GM12878 (cell line): ENCODE results near the gene KLK13. TPM values are rescaled to one million over a fixed set of nuclear protein-coding genes. Genes with fewer than 3 reads are reported as not detected.

Source experiments
- ATAC-seq: fragments of 200-7000 bp; cut with Tn5 transposase; 3 replicates; pipeline ENCODE4 v1.9.1; 2020; ENCODE audit warnings: mild to moderate bottlenecking, moderate library complexity
- BruUV-seq: library from RNA; stranded (reverse); fragments of 400-500 nt; replicated peaks from 2 replicates; lab custom pipeline; 2021; lab: Mats Ljungman, UMichigan
- CTCF ChIA-PET: fragments of 300-600 bp; sonication (Branson Sonifier 250); formaldehyde crosslinking; extraction: SDS; loops from one replicate; lab custom pipeline; 2021; ENCODE audit warnings: inconsistent platforms; lab: Yijun Ruan, JAX
- POLR2A ChIA-PET: fragments of 350-600 bp; formaldehyde crosslinking; extraction: SDS; loops from one replicate; lab custom pipeline; 2021; ENCODE audit warnings: inconsistent platforms; lab: Charles Lee
- RAD21 ChIA-PET: fragments of 300-600 bp; sonication (Branson Sonifier 250); formaldehyde crosslinking; loops from one replicate; lab custom pipeline; 2023; ENCODE audit warnings: antibody characterized with exemption; ENCODE audit not compliant: unreplicated experiment; lab: Charles Lee
- SMC1A ChIA-PET: fragments of 300-600 bp; sonication (Branson Sonifier 250); formaldehyde crosslinking; loops from one replicate; lab custom pipeline; 2023; ENCODE audit not compliant: unreplicated experiment, uncharacterized antibody; lab: Charles Lee
- DNase-seq: peaks from one replicate; pipeline ENCODE4 v3.0.0-alpha.2; 2011; ENCODE audit warnings: low read depth, low spot score
- FAIRE-seq: peaks from 3 replicates; lab custom pipeline; 2011; peaks lifted over from hg19 to GRCh38; lab: Jason Lieb, UNC
- H2AFZ ChIP-seq: 2 replicates; pipeline ENCODE4 v1.6.0; 2011; ENCODE audit warnings: low read depth, low read length, control low read depth; ENCODE audit not compliant: control insufficient read depth
- H3K27ac ChIP-seq: 2 replicates; pipeline ENCODE4 v1.5.1; 2011; ENCODE audit warnings: control low read depth; ENCODE audit not compliant: control insufficient read depth, insufficient read depth
- H3K27me3 ChIP-seq, 2 experiments: replicated peaks in 1 of 2; 2 replicates each; pipeline versions ENCODE4 v1.6.0 to v1.6.1; 2011; ENCODE audit warnings: low read length in 1 of 2; ENCODE audit not compliant: control insufficient read depth in 2 of 2, insufficient read depth in 2 of 2
- H3K36me3 ChIP-seq, 2 experiments: 2 replicates each; pipeline ENCODE4 v1.5.1; 2011; ENCODE audit warnings: low read length in 1 of 2; ENCODE audit not compliant: control insufficient read depth in 2 of 2, insufficient read depth in 2 of 2
- H3K4me1 ChIP-seq: 2 replicates; pipeline ENCODE4 v1.6.1; 2011; ENCODE audit warnings: mild to moderate bottlenecking, low read length, moderate library complexity, mixed read lengths; ENCODE audit not compliant: control insufficient read depth, insufficient read depth
- H3K4me2 ChIP-seq: 2 replicates; pipeline ENCODE4 v1.6.0; 2011; ENCODE audit warnings: control low read depth; ENCODE audit not compliant: control insufficient read depth, insufficient read depth
- H3K4me3 ChIP-seq: fragments of 200-600 bp; sonication (generic); 2 replicates; pipeline ENCODE4 v1.5.1; 2016
- H3K79me2 ChIP-seq: 2 replicates; pipeline ENCODE4 v1.6.0; 2011; ENCODE audit warnings: low read length; ENCODE audit not compliant: control insufficient read depth, insufficient read depth
- H3K9ac ChIP-seq: 2 replicates; pipeline ENCODE4 v1.8.0; 2011; ENCODE audit warnings: low read length, control low read depth, mixed read lengths; ENCODE audit not compliant: control insufficient read depth, insufficient read depth
- H3K9me3 ChIP-seq: replicated peaks from 3 replicates; pipeline ENCODE4 v1.5.1; 2011; ENCODE audit warnings: mild to moderate bottlenecking, low read length; ENCODE audit not compliant: control insufficient read depth, insufficient read depth
- H4K20me1 ChIP-seq: 2 replicates; pipeline ENCODE4 v1.6.0; 2011; ENCODE audit not compliant: control insufficient read depth, insufficient read depth
- BCLAF1 ChIP-seq: fragments of 450-650 bp; IDR thresholded peaks from 2 replicates; pipeline ENCODE4 v1.6.1; 2017; ENCODE audit warnings: antibody characterized with exemption, mild to moderate bottlenecking, moderate library complexity
- ELK1 ChIP-seq: IDR thresholded peaks from 2 replicates; pipeline ENCODE4 v1.6.1; 2012; ENCODE audit warnings: low read depth, low read length, improper control_type of control experiment
- GABPA ChIP-seq: IDR thresholded peaks from 2 replicates; pipeline ENCODE4 v1.6.1; 2014; ENCODE audit warnings: antibody characterized with exemption, low read depth, mild to moderate bottlenecking, inconsistent platforms
- NFYA ChIP-seq: IDR thresholded peaks from 2 replicates; pipeline ENCODE4 v1.6.1; 2011; ENCODE audit warnings: low read depth, mild to moderate bottlenecking, low read length, improper control_type of control experiment, borderline replicate concordance
- PKNOX1 ChIP-seq: fragments of 450-650 bp; IDR thresholded peaks from 2 replicates; pipeline ENCODE4 v1.6.1; 2016; ENCODE audit warnings: mild to moderate bottlenecking
- POLR2AphosphoS2 ChIP-seq: IDR thresholded peaks from 2 replicates; pipeline ENCODE4 v1.6.1; 2011; ENCODE audit warnings: low read depth, mild to moderate bottlenecking, low read length, improper control_type of control experiment, moderate library complexity
- RAD21 ChIP-seq: IDR thresholded peaks from 2 replicates; pipeline ENCODE4 v1.6.1; 2011; ENCODE audit warnings: mild to moderate bottlenecking, low read depth, low read length, moderate library complexity; ENCODE audit not compliant: insufficient read depth
- TCF12 ChIP-seq: IDR thresholded peaks from 2 replicates; pipeline ENCODE4 v1.6.1; 2011; ENCODE audit warnings: low read depth, mild to moderate bottlenecking, low read length
- ZBED1 ChIP-seq: IDR thresholded peaks from 2 replicates; pipeline ENCODE4 v1.6.1; 2016; ENCODE audit warnings: borderline replicate concordance
- WGBS: methylation state at CpG from one replicate; pipeline ENCODE4 v1.1.6; 2016; ENCODE audit warnings: low lambda C conversion rate; ENCODE audit not compliant: insufficient replicate concordance, insufficient coverage; ENCODE audit errors: missing lambda C conversion rate; 5-methylcytosine and 5-hydroxymethylcytosine counted together
- in situ Hi-C: fragments of 300-500 bp; cut with MboI; formaldehyde crosslinking; loops from 9 replicates; pipeline ENCODE4 v1.14.3; 2018; ENCODE audit warnings: mixed read lengths
- intact Hi-C: fragments of 100-400 bp; cut with micrococcal nuclease; formaldehyde crosslinking; loops from one replicate; pipeline ENCODE4 v1.14.2; 2022; ENCODE audit not compliant: unreplicated experiment
- polyA plus RNA-seq, 11 experiments: library from polyadenylated mRNA; depleted of rRNA in 4 of 11; unstranded in 6 of 11; stranded (reverse) in 5 of 11; fragments of >200 nt; fragmentation: Nextera tagmentation in 4 of 11; fragmentation: Illumina TruSeq in 1 of 11; extraction: Ambion mirVana in 4 of 11; extraction: Trizol in 1 of 11; gene quantifications; 1 replicate in 1 of 11; 2 replicates in 10 of 11; pipeline versions ENCODE4 v1.2.1 to v1.2.3, GENCODE V29; 2011 to 2016; ENCODE audit warnings: inconsistent platforms in 2 of 11, missing spikeins in 2 of 11, low read depth in 1 of 11
- total RNA-seq, 4 experiments: library from RNA; depleted of rRNA in 3 of 4; stranded (reverse); fragments of >200 nt in 3 of 4; fragmentation: Illumina TruSeq in 1 of 4; extraction: Trizol in 1 of 4; gene quantifications; 2 replicates each; pipeline versions ENCODE4 v1.2.1 to v1.2.3, GENCODE V29; 2013 to 2021

Gene KLK13
- total and polyA plus RNA-seq, 10 of the 15 experiments (the other 5 are each of a cell fraction or from before 2014, with no cell fraction given) = not detected

- ChIA-PET RAD21 (no interaction called here), SMC1A (no interaction called here), POLR2A (no interaction called here), CTCF (interaction anchor here (0.6 to 0.7 kb wide), 3 partner anchors 67 to 167 kb away, joined by 3 read pairs; no protein-coding TSS in a partner anchor)
- DNase-seq (no peak), FAIRE-seq (no peak), ATAC-seq (no peak)
- intact Hi-C loops (no loop called here), in situ Hi-C loops (loop anchor here (10.0 kb wide), 1 partner anchor 1077 kb away; the partner anchor contains the start of genes VRK3 and ZNF473)
- Histone ChIP-seq H3K36me3 (peaks cover 8% of the 10 kb centered on the region in 2 experiments; a peak in 3 of 4 replicates), H3K4me3 (no peak overlapping the region), H3K9me3 (no peaks in the 10 kb centered on the region), H3K79me2 (no peaks in the 10 kb centered on the region), H3K27ac (no peak overlapping the region), H4K20me1 (no peaks in the 10 kb centered on the region; the same call in 1 of the 2 replicates), H3K27me3 (no peaks in the 10 kb centered on the region), H3K4me2 (no peak overlapping the region), H3K4me1 (no peaks in the 10 kb centered on the region; the same call in 1 of the 2 replicates), H3K9ac (no peak overlapping the region), H2AFZ (no peak overlapping the region)
- TF ChIP-seq TCF12 = no peak
- TF ChIP-seq GABPA = no peak
- TF ChIP-seq NFYA = no peak
- TF ChIP-seq ELK1 = no peak
- no peak for TF ChIP-seq PKNOX1
- no peak for TF ChIP-seq ZBED1
- TF ChIP-seq POLR2AphosphoS2 = no peak
- no peak for TF ChIP-seq RAD21
- no peak for TF ChIP-seq BCLAF1
- TSS peak; percentile 41 for BruUV-seq
- WGBS = 89% methylated on average over 5 of the region's 5 CpGs
Observed at GRCh38 chr19:51101171-51101865, 36.4 kb upstream of the KLK13 start.
